HS-5 (cell line): Measurements from ENCODE around the gene MPRIP.
"Not testable (repeated sequence)": the region's sequence is repeated elsewhere in the genome, so short reads cannot be mapped to it uniquely, and the experiment has no call there.

Source experiments
- DNase-seq: peaks from one replicate; pipeline ENCODE4 v3.0.0-alpha.2; 2012; ENCODE audit warnings: low read depth

The MPRIP gene

GRCh38 chr17:17126131-17127110 lies 84.2 kb downstream of the MPRIP start:
- DNase-seq, result no peak

GRCh38 chr17:17127156-17127555 lies 84.9 kb downstream of the MPRIP start:
- DNase-seq, result no peak

- no peak for DNase-seq
These were observed 85.6 kb downstream of the MPRIP start for GRCh38 chr17:17127730-17128291.

GRCh38 chr17:17128476-17129075 lies 86.3 kb downstream of the MPRIP start:
- no peak for DNase-seq

GRCh38 chr17:17129466-17129865 lies 87.2 kb downstream of the MPRIP start:
- DNase-seq, result no peak

GRCh38 chr17:17130077-17130844 lies 88.0 kb downstream of the MPRIP start:
- no peak for DNase-seq

GRCh38 chr17:17131839-17132238 lies 89.6 kb downstream of the MPRIP start:
- no peak for DNase-seq

- DNase-seq, result no peak
These were observed 90.5 kb downstream of the MPRIP start for GRCh38 chr17:17132746-17133145.

- no peak for DNase-seq
These were observed 92.0 kb downstream of the MPRIP start for GRCh38 chr17:17134051-17134956.

GRCh38 chr17:17134957-17135333 lies 92.7 kb downstream of the MPRIP start:
- no peak for DNase-seq

GRCh38 chr17:17136221-17136620 lies 94.0 kb downstream of the MPRIP start:
- DNase-seq, result not testable (repeated sequence)

GRCh38 chr17:17137731-17138585 lies 95.7 kb downstream of the MPRIP start:
- no peak for DNase-seq

- no peak for DNase-seq
These were observed 97.8 kb downstream of the MPRIP start for GRCh38 chr17:17139972-17140589.

GRCh38 chr17:17140590-17140980 lies 98.3 kb downstream of the MPRIP start:
- no peak for DNase-seq

GRCh38 chr17:17141279-17141678 lies 99.0 kb downstream of the MPRIP start:
- DNase-seq, result no peak

- no peak for DNase-seq
These were observed 99.7 kb downstream of the MPRIP start for GRCh38 chr17:17141860-17142552.

- no peak for DNase-seq
These were observed 100.3 kb downstream of the MPRIP start for GRCh38 chr17:17142556-17142955.

- DNase-seq, result no peak
These were observed 101.2 kb downstream of the MPRIP start for GRCh38 chr17:17143501-17143900.

GRCh38 chr17:17144061-17144460 lies 101.8 kb downstream of the MPRIP start:
- no peak for DNase-seq
